ENCODE results near the gene ACP7.

DNA sequence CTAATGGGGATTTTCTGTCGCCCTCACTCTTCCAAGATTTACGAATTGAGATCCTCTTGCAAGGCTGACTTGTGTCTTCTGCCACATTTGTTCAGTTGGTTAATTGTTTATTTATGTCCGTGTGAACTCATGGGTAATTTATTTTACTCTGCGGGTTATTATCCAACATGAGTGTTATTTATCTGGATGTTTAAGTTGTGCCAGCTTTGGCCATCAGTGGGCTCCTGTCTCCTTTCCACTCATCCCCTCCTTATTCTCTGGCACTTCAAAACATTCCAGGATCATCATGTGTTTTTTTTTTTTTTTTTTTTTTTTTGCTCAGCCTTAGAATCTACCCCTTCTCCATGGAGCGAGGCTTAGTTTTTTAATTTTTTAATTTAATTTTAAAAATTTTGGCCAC lies 19.0 kb downstream of the ACP7 start:
- TF ChIP-seq, protein P1, sequence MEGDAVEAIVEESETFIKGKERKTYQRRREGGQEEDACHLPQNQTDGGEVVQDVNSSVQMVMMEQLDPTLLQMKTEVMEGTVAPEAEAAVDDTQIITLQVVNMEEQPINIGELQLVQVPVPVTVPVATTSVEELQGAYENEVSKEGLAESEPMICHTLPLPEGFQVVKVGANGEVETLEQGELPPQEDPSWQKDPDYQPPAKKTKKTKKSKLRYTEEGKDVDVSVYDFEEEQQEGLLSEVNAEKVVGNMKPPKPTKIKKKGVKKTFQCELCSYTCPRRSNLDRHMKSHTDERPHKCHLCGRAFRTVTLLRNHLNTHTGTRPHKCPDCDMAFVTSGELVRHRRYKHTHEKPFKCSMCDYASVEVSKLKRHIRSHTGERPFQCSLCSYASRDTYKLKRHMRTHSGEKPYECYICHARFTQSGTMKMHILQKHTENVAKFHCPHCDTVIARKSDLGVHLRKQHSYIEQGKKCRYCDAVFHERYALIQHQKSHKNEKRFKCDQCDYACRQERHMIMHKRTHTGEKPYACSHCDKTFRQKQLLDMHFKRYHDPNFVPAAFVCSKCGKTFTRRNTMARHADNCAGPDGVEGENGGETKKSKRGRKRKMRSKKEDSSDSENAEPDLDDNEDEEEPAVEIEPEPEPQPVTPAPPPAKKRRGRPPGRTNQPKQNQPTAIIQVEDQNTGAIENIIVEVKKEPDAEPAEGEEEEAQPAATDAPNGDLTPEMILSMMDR (IDR thresholded peaks at IDR 0.05): no peak
- no peak for TF ChIP-seq POLR2AphosphoS5 (IDR thresholded peaks at IDR 0.05)

Data from esophagus muscularis mucosa (tissue), 3 donors.